DOHH2 (cell line): ENCODE data around the gene CADPS.

Experiments used
- CTCF ChIP-seq: fragments of 200-600 bp; sonication (generic); IDR thresholded peaks from one replicate; pipeline ENCODE4 v1.5.1; 2014; ENCODE audit warnings: antibody characterized with exemption, mild to moderate bottlenecking, low read depth, low read length; ENCODE audit not compliant: poor library complexity, severe bottlenecking
- EZH2phosphoT487 ChIP-seq: fragments of 200-600 bp; sonication (generic); IDR thresholded peaks from 2 replicates; pipeline ENCODE4 v1.6.1; 2017; ENCODE audit warnings: borderline replicate concordance, mild to moderate bottlenecking, antibody characterized with exemption, low read length, moderate library complexity, mixed read lengths

- no peak for TF ChIP-seq CTCF
- no peak for TF ChIP-seq EZH2phosphoT487
These were observed 199.7 kb downstream of the CADPS start for GRCh38 chr3:62675492-62675891.
